Endothelial cell of umbilical vein (primary cell): ENCODE data around the gene HADHB. TPM values are rescaled to one million over a fixed set of nuclear protein-coding genes. Genes with fewer than 3 reads are reported as not detected.

ENCODE experiments used
- BruUV-seq: library from RNA; stranded (reverse); fragments of 400-500 nt; replicated peaks from 2 replicates; lab custom pipeline; 2021; lab: Mats Ljungman, UMichigan
- CTCF ChIA-PET: fragments of 300-600, 350-600 bp; sonication (Branson Sonifier 250); formaldehyde crosslinking; loops from one replicate; lab custom pipeline; 2021; ENCODE audit warnings: antibody characterized with exemption, inconsistent platforms; lab: Charles Lee
- POLR2A ChIA-PET: fragments of 300-600, 350-600 bp; sonication (Branson Sonifier 250); formaldehyde crosslinking; loops from one replicate; lab custom pipeline; 2021; ENCODE audit warnings: antibody characterized with exemption, inconsistent platforms; lab: Charles Lee
- DNase-seq: peaks from one replicate; pipeline ENCODE4 v3.0.0-alpha.2; 2011; ENCODE audit warnings: low read depth, low spot score
- FAIRE-seq: peaks from 2 replicates; lab custom pipeline; 2011; peaks lifted over from hg19 to GRCh38; lab: Jason Lieb, UNC
- H2AFZ ChIP-seq: 2 replicates; pipeline ENCODE4 v1.6.0; 2012; ENCODE audit warnings: low read depth, low read length, control low read depth, inconsistent platforms
- H3K27ac ChIP-seq: 2 replicates; pipeline ENCODE4 v1.5.1; 2011; ENCODE audit warnings: low read depth, mild to moderate bottlenecking, control low read depth, low read length, moderate library complexity; ENCODE audit not compliant: insufficient read depth
- H3K27me3 ChIP-seq, 2 experiments: 2 replicates each; pipeline versions ENCODE4 v1.6.0 to v1.6.1; 2011; ENCODE audit warnings: low read length in 2 of 2, mixed read lengths in 1 of 2; ENCODE audit not compliant: control insufficient read depth in 2 of 2, insufficient read depth in 2 of 2
- H3K36me3 ChIP-seq, 2 experiments: 2 replicates in 1 of 2; 3 replicates in 1 of 2; pipeline ENCODE4 v1.5.1; 2011; ENCODE audit warnings: low read length in 2 of 2, mild to moderate bottlenecking in 1 of 2, moderate library complexity in 1 of 2; ENCODE audit not compliant: control insufficient read depth in 2 of 2, insufficient read depth in 2 of 2; ENCODE audit errors: extremely low read depth in 1 of 2
- H3K4me1 ChIP-seq: 3 replicates; pipeline ENCODE4 v1.5.1; 2011; ENCODE audit warnings: mild to moderate bottlenecking, low read length; ENCODE audit not compliant: control insufficient read depth, insufficient read depth; ENCODE audit errors: extremely low read depth
- H3K4me2 ChIP-seq: 2 replicates; pipeline ENCODE4 v1.6.1; 2011; ENCODE audit warnings: low read length, control low read depth, mixed read lengths; ENCODE audit not compliant: insufficient read depth
- H3K4me3 ChIP-seq, 3 experiments: fragments of 200-600 bp in 1 of 3; sonication (generic), shearing (Covaris generic) in 1 of 3; replicated peaks in 1 of 3; 2 replicates each; pipeline ENCODE4 v1.5.1; 2011 to 2016; ENCODE audit warnings: control low read depth in 3 of 3, low read length in 3 of 3, mild to moderate bottlenecking in 2 of 3, inconsistent platforms in 1 of 3, low read depth in 1 of 3, moderate library complexity in 1 of 3; ENCODE audit not compliant: insufficient read depth in 1 of 3
- H3K79me2 ChIP-seq: 2 replicates; pipeline ENCODE4 v1.6.0; 2012; ENCODE audit warnings: low read length, inconsistent platforms; ENCODE audit not compliant: control insufficient read depth, insufficient read depth
- H3K9ac ChIP-seq: replicated peaks from 2 replicates; pipeline ENCODE3; 2011; ENCODE audit warnings: low read length, control low read depth; ENCODE audit not compliant: insufficient read depth; ENCODE audit errors: extremely low read depth
- H3K9me1 ChIP-seq: replicated peaks from 3 replicates; pipeline ENCODE4 v1.6.0; 2011; ENCODE audit warnings: mild to moderate bottlenecking, low read length; ENCODE audit not compliant: control insufficient read depth, insufficient read depth; ENCODE audit errors: extremely low read depth
- H3K9me3 ChIP-seq: replicated peaks from 2 replicates; pipeline ENCODE4 v1.5.1; 2012; ENCODE audit warnings: low read length, inconsistent platforms; ENCODE audit not compliant: control insufficient read depth, insufficient read depth
- H4K20me1 ChIP-seq: replicated peaks from 2 replicates; pipeline ENCODE3; 2011; ENCODE audit warnings: mild to moderate bottlenecking, low read length; ENCODE audit not compliant: control insufficient read depth, insufficient read depth; ENCODE audit errors: extremely low read depth
- CTCF ChIP-seq, 2 donors: IDR thresholded peaks; 1 replicate in 1 of 2; 2 replicates in 1 of 2; pipeline ENCODE4 v1.5.1; 2011; ENCODE audit warnings: low read length in 2 of 2, mild to moderate bottlenecking in 2 of 2, moderate library complexity in 2 of 2, control low read depth in 1 of 2, inconsistent platforms in 1 of 2, low read depth in 1 of 2; ENCODE audit not compliant: insufficient read depth in 1 of 2; ENCODE audit errors: extremely low read depth in 1 of 2
- EZH2 ChIP-seq: IDR thresholded peaks from 2 replicates; pipeline ENCODE4 v1.6.1; 2012; ENCODE audit warnings: borderline replicate concordance, low read depth, mild to moderate bottlenecking, moderate library complexity, low read length, inconsistent platforms; ENCODE audit not compliant: severe bottlenecking
- FOS ChIP-seq: IDR thresholded peaks from 2 replicates; pipeline ENCODE4 v1.6.1; 2011; ENCODE audit warnings: mild to moderate bottlenecking, low read length, moderate library complexity, borderline replicate concordance; ENCODE audit not compliant: insufficient read depth
- JUN ChIP-seq: IDR thresholded peaks from 2 replicates; pipeline ENCODE4 v1.6.1; 2011; ENCODE audit warnings: borderline replicate concordance, low read depth; ENCODE audit not compliant: insufficient read length, insufficient read depth
- MYC ChIP-seq: IDR thresholded peaks from one replicate; pipeline ENCODE4 v1.6.1; 2011; ENCODE audit warnings: mild to moderate bottlenecking, low read depth, low read length
- POLR2AphosphoS5 ChIP-seq: IDR thresholded peaks from 2 replicates; pipeline ENCODE4 v1.6.1; 2012; ENCODE audit warnings: low read depth, mild to moderate bottlenecking, control low read depth, low read length, moderate library complexity; ENCODE audit not compliant: insufficient read depth
- dilution Hi-C: fragments of 300-500 bp; cut with MboI; formaldehyde crosslinking; loops from one replicate; pipeline ENCODE4 v1.15.0; 2019; ENCODE audit warnings: low sequenced_read_pairs; ENCODE audit not compliant: extremely low pct_ligation_motif_present
- intact Hi-C: fragments of 100-400 bp; cut with micrococcal nuclease; formaldehyde crosslinking; loops from one replicate; pipeline ENCODE4 v1.10.0; 2022
- polyA plus RNA-seq, 4 experiments: library from polyadenylated mRNA; depleted of rRNA in 3 of 4; stranded (reverse) in 3 of 4; unstranded in 1 of 4; fragments of >200 nt; gene quantifications; 2 replicates each; pipeline versions ENCODE4 v1.2.1 to v1.2.3, GENCODE V29; 2011 to 2012; ENCODE audit warnings: missing spikeins in 1 of 4
- total RNA-seq: library from RNA; stranded (reverse); gene quantifications from 2 replicates; pipeline ENCODE4 v1.2.3, GENCODE V29; 2021

The HADHB gene
- total and polyA plus RNA-seq, 2 donors (not counting 3 experiments of a cell fraction or from before 2014, with no cell fraction given) = 92.9 to 100 TPM

GRCh38 chr2:26241928-26242436 is 2.8 kb upstream of the HADHB start:
- H3K4me1 ChIP-seq = peaks cover 19% of the 10 kb centered on the region
- no peak overlapping the region for H2AFZ ChIP-seq
- intact Hi-C loops (loop anchor here (5.0 kb wide), 1 partner anchor 225 kb away; no protein-coding TSS in a partner anchor), dilution Hi-C loops (no loop called here)
- no peaks in the 10 kb centered on the region for H3K27me3 ChIP-seq
- H3K9ac ChIP-seq = no peak overlapping the region
- TF ChIP-seq JUN = no peak
- TF ChIP-seq CTCF (IDR thresholded peaks at IDR 0.05; ENCODE audit: extremely low read depth in 1 of 2, insufficient read depth in 1 of 2, low read depth in 1 of 2, low read length in 2 of 2) = no peak
- no peak for TF ChIP-seq EZH2
- no peak for TF ChIP-seq POLR2AphosphoS5
- no peak for TF ChIP-seq FOS
- TF ChIP-seq MYC = no peak
- no peak for FAIRE-seq
- peaks cover 0 to 2% of the 10 kb centered on the region in 2 experiments for H3K36me3 ChIP-seq
- no TSS peak for BruUV-seq
- peaks cover 80% of the 10 kb centered on the region for H3K79me2 ChIP-seq
- H4K20me1 ChIP-seq = peaks cover 3% of the 10 kb centered on the region
- no peaks in the 10 kb centered on the region for H3K9me3 ChIP-seq
- ChIA-PET CTCF (no interaction called here), POLR2A (no interaction called here)
- H3K4me2 ChIP-seq = peak overlapping the region; percentile 99
- no peak for DNase-seq
- H3K4me3 ChIP-seq = no peak overlapping the region
- H3K9me1 ChIP-seq = no peaks in the 10 kb centered on the region
- H3K27ac ChIP-seq = no peak overlapping the region
